Panc1 (cell line): ENCODE measurements around the gene SMG6. TPM values are rescaled to one million over a fixed set of nuclear protein-coding genes. Genes with fewer than 3 reads are reported as not detected.

Experiments
- ATAC-seq: fragments of 200-7000 bp; cut with Tn5 transposase; 2 replicates; pipeline ENCODE4 v1.9.1; 2020; ENCODE audit warnings: mild to moderate bottlenecking, moderate library complexity
- BruUV-seq: library from RNA; stranded (reverse); fragments of 400-500 nt; replicated peaks from 2 replicates; lab custom pipeline; 2021; lab: Mats Ljungman, UMichigan
- CTCF ChIA-PET: fragments of 300-600 bp; sonication (Branson Sonifier 250); formaldehyde crosslinking; loops from one replicate; lab custom pipeline; 2022; ENCODE audit warnings: antibody characterized with exemption; lab: Charles Lee
- POLR2A ChIA-PET: fragments of 300-600 bp; sonication (Branson Sonifier 250); formaldehyde crosslinking; loops from one replicate; lab custom pipeline; 2022; ENCODE audit warnings: antibody characterized with exemption; lab: Charles Lee
- DNase-seq: peaks from one replicate; pipeline ENCODE4 v3.0.0-alpha.2; 2010; ENCODE audit warnings: low read depth, low spot score
- H3K27ac ChIP-seq: 2 replicates; pipeline ENCODE4 v1.5.1; 2011; ENCODE audit warnings: mild to moderate bottlenecking, low read length, inconsistent platforms
- H3K27me3 ChIP-seq: fragments of 200-500 bp; sonication (Bioruptor generic); 2 replicates; pipeline ENCODE4 v1.6.0; 2014; ENCODE audit warnings: low read length, inconsistent platforms; ENCODE audit not compliant: control insufficient read depth, insufficient read depth
- H3K36me3 ChIP-seq: fragments of 200-500 bp; sonication (Bioruptor generic); 2 replicates; pipeline ENCODE4 v1.5.1; 2014; ENCODE audit warnings: inconsistent platforms, mild to moderate bottlenecking, low read length, moderate library complexity; ENCODE audit not compliant: control insufficient read depth, insufficient read depth
- H3K4me1 ChIP-seq: 2 replicates; pipeline ENCODE4 v1.5.1; 2011; ENCODE audit warnings: inconsistent platforms, mild to moderate bottlenecking, low read length, moderate library complexity; ENCODE audit not compliant: control insufficient read depth, insufficient read depth
- H3K4me3 ChIP-seq, 2 experiments: 2 replicates each; pipeline ENCODE4 v1.5.1; 2011 to 2012; ENCODE audit warnings: low read depth in 2 of 2, low read length in 2 of 2, mild to moderate bottlenecking in 2 of 2, inconsistent platforms in 1 of 2, moderate library complexity in 1 of 2
- H3K9me3 ChIP-seq: fragments of 200-500 bp; sonication (Bioruptor generic); 2 replicates; pipeline ENCODE4 v1.5.1; 2014; ENCODE audit warnings: low read depth, mild to moderate bottlenecking, inconsistent platforms, low read length, moderate library complexity; ENCODE audit not compliant: control insufficient read depth, insufficient read depth
- CTCF ChIP-seq: fragments of 450-650 bp; IDR thresholded peaks from 2 replicates; pipeline ENCODE4 v1.5.1; 2017; ENCODE audit warnings: mild to moderate bottlenecking
- POLR2AphosphoS5 ChIP-seq: IDR thresholded peaks from 2 replicates; pipeline ENCODE4 v1.6.1; 2012; ENCODE audit warnings: mild to moderate bottlenecking, low read depth, low read length, moderate library complexity
- REST ChIP-seq, 2 experiments: IDR thresholded peaks; 2 replicates each; pipeline ENCODE4 v1.6.1; 2011 to 2012; ENCODE audit warnings: low read depth in 2 of 2, control low read depth in 1 of 2, low read length in 1 of 2, mild to moderate bottlenecking in 1 of 2, moderate library complexity in 1 of 2; ENCODE audit not compliant: insufficient read depth in 1 of 2
- SIN3A ChIP-seq: IDR thresholded peaks from 2 replicates; pipeline ENCODE4 v1.6.1; 2012; ENCODE audit warnings: low read depth, mild to moderate bottlenecking, low read length, moderate library complexity, borderline replicate concordance; ENCODE audit not compliant: insufficient read depth
- TCF7L2 ChIP-seq: IDR thresholded peaks from 2 replicates; pipeline ENCODE4 v1.6.1; 2011; ENCODE audit warnings: mild to moderate bottlenecking, low read depth, low read length, inconsistent platforms
- in situ Hi-C: cut with HindIII; loops from 2 replicates; pipeline ENCODE4 v1.10.0; 2016; ENCODE audit warnings: low sequenced_read_pairs, low pct_unique_long_range_greater_than_20kb
- intact Hi-C: fragments of 100-400 bp; cut with micrococcal nuclease; formaldehyde crosslinking; loops from one replicate; pipeline ENCODE4 v1.10.0; 2022; ENCODE audit not compliant: unreplicated experiment
- total RNA-seq: library from RNA; stranded (reverse); gene quantifications from one replicate; pipeline ENCODE4 v1.2.1, GENCODE V29; 2021; ENCODE audit not compliant: unreplicated experiment

SMG6 gene
- total RNA-seq, 1 experiment from 2014 or later = 17.8 TPM

- CTCF ChIA-PET = no interaction called here
- no TSS peak for BruUV-seq
- ATAC-seq (no peak), DNase-seq (no peak)
- no peak overlapping the region for H3K4me3 ChIP-seq
- no peaks in the 10 kb centered on the region for H3K27me3 ChIP-seq
- no peaks in the 10 kb centered on the region for H3K4me1 ChIP-seq
- no peak overlapping the region for H3K27ac ChIP-seq
- intact Hi-C loops (no loop called here), in situ Hi-C loops (no loop called here)
- H3K9me3 ChIP-seq = no peaks in the 10 kb centered on the region
- POLR2A ChIA-PET = no interaction called here
- TF ChIP-seq CTCF = no peak
- TF ChIP-seq TCF7L2 = no peak
- TF ChIP-seq SIN3A = no peak
- TF ChIP-seq POLR2AphosphoS5 = no peak
- TF ChIP-seq REST (IDR thresholded peaks at IDR 0.05; ENCODE audit: insufficient read depth in 1 of 2, low read depth in 2 of 2, low read length in 1 of 2) = no peak
- H3K36me3 ChIP-seq = no peaks in the 10 kb centered on the region
These were observed 167.3 kb downstream of the SMG6 start for GRCh38 chr17:2136241-2136640.

- ATAC-seq = no peak
These were observed 175.6 kb downstream of the SMG6 start for GRCh38 chr17:2128011-2128410.

More at GRCh38 chr17:2128011-2128410, 175.6 kb downstream of the SMG6 start:
- no peak for DNase-seq
- Histone ChIP-seq H3K36me3 (no peaks in the 10 kb centered on the region), H3K27ac (no peak overlapping the region), H3K27me3 (no peaks in the 10 kb centered on the region), H3K4me1 (no peaks in the 10 kb centered on the region), H3K9me3 (no peaks in the 10 kb centered on the region), H3K4me3 (no peak overlapping the region)
- ChIA-PET POLR2A (interaction anchor here (0.6 kb wide), 1 partner anchor 28 kb away, joined by 7 read pairs; no protein-coding TSS in a partner anchor), CTCF (no interaction called here)
- in situ Hi-C loops (no loop called here), intact Hi-C loops (no loop called here)
- BruUV-seq = no TSS peak
- no peak for TF ChIP-seq REST (IDR thresholded peaks at IDR 0.05; ENCODE audit: insufficient read depth in 1 of 2, low read depth in 2 of 2, low read length in 1 of 2)
- no peak for TF ChIP-seq CTCF
- TF ChIP-seq SIN3A = no peak
- no peak for TF ChIP-seq TCF7L2
- TF ChIP-seq POLR2AphosphoS5 = no peak
